ENCODE results near the gene SLC18B1.

GRCh38 chr6:132764370-132764769 is 34.1 kb downstream of the SLC18B1 start:
- TF ChIP-seq, protein P1, sequence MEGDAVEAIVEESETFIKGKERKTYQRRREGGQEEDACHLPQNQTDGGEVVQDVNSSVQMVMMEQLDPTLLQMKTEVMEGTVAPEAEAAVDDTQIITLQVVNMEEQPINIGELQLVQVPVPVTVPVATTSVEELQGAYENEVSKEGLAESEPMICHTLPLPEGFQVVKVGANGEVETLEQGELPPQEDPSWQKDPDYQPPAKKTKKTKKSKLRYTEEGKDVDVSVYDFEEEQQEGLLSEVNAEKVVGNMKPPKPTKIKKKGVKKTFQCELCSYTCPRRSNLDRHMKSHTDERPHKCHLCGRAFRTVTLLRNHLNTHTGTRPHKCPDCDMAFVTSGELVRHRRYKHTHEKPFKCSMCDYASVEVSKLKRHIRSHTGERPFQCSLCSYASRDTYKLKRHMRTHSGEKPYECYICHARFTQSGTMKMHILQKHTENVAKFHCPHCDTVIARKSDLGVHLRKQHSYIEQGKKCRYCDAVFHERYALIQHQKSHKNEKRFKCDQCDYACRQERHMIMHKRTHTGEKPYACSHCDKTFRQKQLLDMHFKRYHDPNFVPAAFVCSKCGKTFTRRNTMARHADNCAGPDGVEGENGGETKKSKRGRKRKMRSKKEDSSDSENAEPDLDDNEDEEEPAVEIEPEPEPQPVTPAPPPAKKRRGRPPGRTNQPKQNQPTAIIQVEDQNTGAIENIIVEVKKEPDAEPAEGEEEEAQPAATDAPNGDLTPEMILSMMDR (IDR thresholded peaks at IDR 0.05) = no peak
- no peak for TF ChIP-seq POLR2A (IDR thresholded peaks at IDR 0.05)
